Renal cortex interstitium (tissue), 11 donors: Measurements from ENCODE around the gene DNAJB12. TPM values are rescaled to one million over a fixed set of nuclear protein-coding genes. Genes with fewer than 3 reads are reported as not detected.
"Not testable (repeated sequence)": the region's sequence is repeated elsewhere in the genome, so short reads cannot be mapped to it uniquely, and the experiment has no call there.

ENCODE experiments used
- DNase-seq, 11 donors: peaks; one replicate each; pipeline ENCODE4 v3.0.0-alpha.2; 2013; ENCODE audit warnings: low read depth in 9 of 11, low spot score in 4 of 11; ENCODE audit errors: extremely low read depth in 1 of 11
- polyA plus RNA-seq, 3 donors: library from polyadenylated mRNA; unstranded; fragments of 120-200 nt; gene quantifications; one replicate each; pipeline ENCODE4 v1.2.1, GENCODE V29; 2013; ENCODE audit not compliant: insufficient read length in 3 of 3

The DNAJB12 gene
- polyA plus RNA-seq, 3 donors = 29.1 to 38.3 (median 35.6) TPM

GRCh38 chr10:72365106-72365895 is 10.6 kb upstream of the DNAJB12 start:
- DNase-seq = no peak

GRCh38 chr10:72364239-72364777 is 9.6 kb upstream of the DNAJB12 start:
- peak; percentile 70 to 91 (median 82) for DNase-seq

- DNase-seq = no peak
These were observed 2.3 kb upstream of the DNAJB12 start for GRCh38 chr10:72356987-72357386.

- no peak for DNase-seq
These were observed 1.4 kb upstream of the DNAJB12 start for GRCh38 chr10:72356115-72356514.

- DNase-seq = no peak
These were observed 466 bp upstream of the DNAJB12 start for GRCh38 chr10:72355214-72355555.

GRCh38 chr10:72353965-72354355 is 759 bp downstream of the DNAJB12 start:
- DNase-seq = no peak

- DNase-seq = no peak
These were observed 1.4 kb downstream of the DNAJB12 start for GRCh38 chr10:72353028-72353964.

GRCh38 chr10:72351479-72351878 is 3.2 kb downstream of the DNAJB12 start:
- DNase-seq = no peak

- DNase-seq = no peak
These were observed 5.3 kb downstream of the DNAJB12 start for GRCh38 chr10:72349438-72349837.

GRCh38 chr10:72348282-72348681 is 6.4 kb downstream of the DNAJB12 start:
- DNase-seq = no peak

GRCh38 chr10:72346117-72346516 is 8.6 kb downstream of the DNAJB12 start:
- DNase-seq = not testable (repeated sequence)

- DNase-seq = no peak
These were observed 9.8 kb downstream of the DNAJB12 start for GRCh38 chr10:72344932-72345331.

- DNase-seq = no peak
These were observed 11.8 kb downstream of the DNAJB12 start for GRCh38 chr10:72342911-72343310.

- DNase-seq = no peak
These were observed 14.0 kb downstream of the DNAJB12 start for GRCh38 chr10:72340510-72341261.

GRCh38 chr10:72338180-72338579 is 16.5 kb downstream of the DNAJB12 start:
- no peak for DNase-seq

- no peak for DNase-seq
These were observed 17.0 kb downstream of the DNAJB12 start for GRCh38 chr10:72337722-72338121.

- no peak for DNase-seq
These were observed 17.6 kb downstream of the DNAJB12 start for GRCh38 chr10:72337039-72337629.

GRCh38 chr10:72336259-72337038 is 18.3 kb downstream of the DNAJB12 start:
- DNase-seq = no peak
